K562 (cell line): ENCODE data around the gene SEC31A. TPM values are rescaled to one million over a fixed set of nuclear protein-coding genes. Genes with fewer than 3 reads are reported as not detected.
A peak's percentile ranks its signal among the peaks of the same experiment; 100 is the strongest.

ENCODE experiments used
- ATAC-seq: fragments of 200-7000 bp; cut with Tn5 transposase; 3 replicates; pipeline ENCODE4 v1.9.1; 2020; ENCODE audit warnings: moderate library complexity
- BruUV-seq: library from RNA; stranded (reverse); fragments of 400-500 nt; replicated peaks from 2 replicates; lab custom pipeline; 2021; lab: Mats Ljungman, UMichigan
- CTCF ChIA-PET: fragments of 300-600 bp; formaldehyde crosslinking; extraction: SDS; loops from one replicate; lab custom pipeline; 2021; ENCODE audit warnings: low intra/inter-chr PET ratio; lab: Yijun Ruan, JAX
- POLR2A ChIA-PET: fragments of 300-600, 350-650 bp; sonication (Branson Sonifier 250); formaldehyde crosslinking; extraction: SDS; loops from one replicate; lab custom pipeline; 2021; ENCODE audit warnings: antibody characterized with exemption, inconsistent platforms; lab: Yijun Ruan, JAX
- DNase-seq, 4 experiments: peaks; one replicate each; pipeline versions ENCODE4 v3.0.0 to v3.0.0-alpha.2; 2011 to 2018; ENCODE audit warnings: low spot score in 3 of 4, mixed read lengths in 3 of 4; ENCODE audit errors: extremely low read depth in 1 of 4
- FAIRE-seq: peaks from 2 replicates; lab custom pipeline; 2011; peaks lifted over from hg19 to GRCh38; lab: Jason Lieb, UNC
- H2AFZ ChIP-seq: 2 replicates; pipeline ENCODE4 v1.6.0; 2011; ENCODE audit warnings: low read depth, low read length, control low read depth, inconsistent platforms
- H3K27ac ChIP-seq: fragments of 200-600 bp; 3 replicates; pipeline ENCODE4 v1.8.0; 2011; ENCODE audit warnings: low read depth, mild to moderate bottlenecking, control low read depth, inconsistent platforms, low read length, moderate library complexity, mixed read lengths; ENCODE audit errors: extremely low read depth
- H3K27me3 ChIP-seq, 2 experiments: fragments of 300-600 bp in 1 of 2; 2 replicates in 1 of 2; 3 replicates in 1 of 2; pipeline versions ENCODE4 v1.6.0 to v1.8.0; 2011; ENCODE audit warnings: inconsistent platforms in 2 of 2, low read length in 2 of 2, mild to moderate bottlenecking in 1 of 2, mixed read lengths in 1 of 2, moderate library complexity in 1 of 2; ENCODE audit not compliant: control insufficient read depth in 2 of 2, insufficient read depth in 2 of 2
- H3K36me3 ChIP-seq: fragments of 300-600 bp; 3 replicates; pipeline ENCODE4 v1.8.0; 2011; ENCODE audit warnings: mild to moderate bottlenecking, low read length, inconsistent platforms; ENCODE audit not compliant: control insufficient read depth, insufficient read depth
- H3K4me1 ChIP-seq, 2 experiments: fragments of 200-600 bp in 1 of 2; replicated peaks in 1 of 2; 2 replicates in 1 of 2; 3 replicates in 1 of 2; pipeline versions ENCODE4 v1.5.1 to v1.8.0; 2011; ENCODE audit warnings: inconsistent platforms in 2 of 2, low read length in 2 of 2, mild to moderate bottlenecking in 1 of 2, mixed read lengths in 1 of 2, moderate library complexity in 1 of 2; ENCODE audit not compliant: control insufficient read depth in 2 of 2, insufficient read depth in 2 of 2
- H3K4me2 ChIP-seq: 2 replicates; pipeline ENCODE4 v1.6.1; 2011; ENCODE audit warnings: low read length, control low read depth, inconsistent platforms, mixed read lengths; ENCODE audit not compliant: insufficient read depth
- H3K4me3 ChIP-seq: fragments of 200-600 bp; sonication (generic), shearing (Covaris generic); 2 replicates; pipeline ENCODE4 v1.5.1; 2016; ENCODE audit warnings: control low read depth, inconsistent platforms
- H3K79me2 ChIP-seq: fragments of 200-600 bp; 3 replicates; pipeline ENCODE4 v1.8.0; 2011; ENCODE audit warnings: low read length, inconsistent platforms; ENCODE audit not compliant: control insufficient read depth, insufficient read depth
- H3K9ac ChIP-seq, 2 experiments: 2 replicates each; pipeline versions ENCODE4 v1.6.0 to v1.6.1; 2011; ENCODE audit warnings: low read depth in 2 of 2, low read length in 2 of 2, control low read depth in 1 of 2, inconsistent platforms in 1 of 2, mild to moderate bottlenecking in 1 of 2, mixed read lengths in 1 of 2; ENCODE audit not compliant: insufficient read depth in 1 of 2
- H3K9me1 ChIP-seq: one replicate; pipeline ENCODE4 v1.6.0; 2011; ENCODE audit warnings: inconsistent platforms, mild to moderate bottlenecking, low read length, moderate library complexity; ENCODE audit not compliant: control insufficient read depth, insufficient read depth
- H3K9me3 ChIP-seq: replicated peaks from 2 replicates; pipeline ENCODE4 v1.5.1; 2011; ENCODE audit warnings: low read depth, low read length, inconsistent platforms; ENCODE audit not compliant: control insufficient read depth, insufficient read depth
- H4K20me1 ChIP-seq: replicated peaks from 2 replicates; pipeline ENCODE4 v1.6.1; 2011; ENCODE audit warnings: low read length, inconsistent platforms, mixed read lengths; ENCODE audit not compliant: control insufficient read depth, insufficient read depth
- ARID1B ChIP-seq: fragments of 450-650 bp; IDR thresholded peaks from 2 replicates; pipeline ENCODE4 v1.6.1; 2016; ENCODE audit warnings: antibody characterized with exemption, mild to moderate bottlenecking, inconsistent platforms
- E2F4 ChIP-seq: sonication (generic); formaldehyde crosslinking; IDR thresholded peaks from 2 replicates; pipeline ENCODE4 v1.8.0; 2022; ENCODE audit warnings: mild to moderate bottlenecking, low read depth, missing genetic modification reagents
- HDGF ChIP-seq: fragments of 450-650 bp; IDR thresholded peaks from 2 replicates; pipeline ENCODE4 v1.6.1; 2016
- MAFG ChIP-seq: fragments of 450-650 bp; conservative IDR thresholded peaks from 2 replicates; pipeline ENCODE4 v1.6.1; 2016; ENCODE audit warnings: missing genetic modification characterization, missing compliant biosample characterization
- MLLT1 ChIP-seq, 2 experiments: fragments of 450-650 bp; IDR thresholded peaks; 2 replicates each; pipeline ENCODE4 v1.6.1; 2016
- MTA3 ChIP-seq: fragments of 450-650 bp; formaldehyde crosslinking; IDR thresholded peaks from 2 replicates; pipeline ENCODE4 v1.6.1; 2017; ENCODE audit warnings: mild to moderate bottlenecking, borderline replicate concordance
- MXI1 ChIP-seq: IDR thresholded peaks from 2 replicates; pipeline ENCODE4 v1.6.1; 2011; ENCODE audit warnings: low read depth, mild to moderate bottlenecking, improper control_type of control experiment, low read length
- PCBP1 ChIP-seq: fragments of 200-400 bp; formaldehyde crosslinking; IDR thresholded peaks from 2 replicates; pipeline ENCODE4 v1.6.1; 2018; ENCODE audit warnings: mild to moderate bottlenecking, low read depth, low read length; ENCODE audit not compliant: poor library complexity, severe bottlenecking
- SMAD3 ChIP-seq: fragments of 450-650 bp; formaldehyde crosslinking; conservative IDR thresholded peaks from 2 replicates; pipeline ENCODE4 v1.4.0; 2020; ENCODE audit warnings: mild to moderate bottlenecking
- TEAD4 ChIP-seq, 2 experiments: sonication (generic) in 1 of 2; formaldehyde crosslinking in 1 of 2; IDR thresholded peaks; 2 replicates each; pipeline versions ENCODE4 v1.6.1 to v1.8.0; 2012 to 2022; ENCODE audit warnings: borderline replicate concordance in 1 of 2, inconsistent platforms in 1 of 2, low read length in 1 of 2, mild to moderate bottlenecking in 1 of 2, missing genetic modification reagents in 1 of 2
- THRB ChIP-seq: fragments of 450-650 bp; formaldehyde crosslinking; conservative IDR thresholded peaks from 2 replicates; pipeline ENCODE4 v1.4.0; 2022; ENCODE audit warnings: mild to moderate bottlenecking, missing genetic modification characterization
- XRCC4 ChIP-seq: IDR thresholded peaks from one replicate; pipeline ENCODE4 v1.6.1; 2011; ENCODE audit not compliant: insufficient read depth, insufficient read length; ENCODE audit errors: extremely low read depth
- ZC3H4 ChIP-seq: sonication (generic); formaldehyde crosslinking; IDR thresholded peaks from 2 replicates; pipeline ENCODE4 v1.9.0; 2021; ENCODE audit warnings: missing genetic modification reagents, borderline replicate concordance
- ZEB2 ChIP-seq: fragments of 450-650 bp; IDR thresholded peaks from 2 replicates; pipeline ENCODE4 v1.6.1; 2016
- ZFP91 ChIP-seq: sonication (generic); formaldehyde crosslinking; IDR thresholded peaks from 2 replicates; pipeline ENCODE4 v1.8.0; 2022; ENCODE audit warnings: mild to moderate bottlenecking, missing genetic modification reagents
- ZNF124 ChIP-seq: sonication (generic); formaldehyde crosslinking; IDR thresholded peaks from 2 replicates; pipeline ENCODE4 v1.8.1; 2022; ENCODE audit warnings: missing genetic modification reagents
- WGBS: fragments of 100-300 bp; shearing (Covaris generic); methylation state at CpG from one replicate; pipeline ENCODE4 v1.1.6; 2016; ENCODE audit warnings: low coverage, mixed read lengths; ENCODE audit not compliant: insufficient coverage; ENCODE audit errors: missing lambda C conversion rate; 5-methylcytosine and 5-hydroxymethylcytosine counted together
- in situ Hi-C: fragments of 300-500 bp; cut with MboI; formaldehyde crosslinking; loops from 4 replicates; pipeline ENCODE4 v1.15.0; 2018; ENCODE audit warnings: inconsistent platforms, mixed read lengths
- intact Hi-C: fragments of 100-400 bp; cut with micrococcal nuclease; formaldehyde crosslinking; loops from 2 replicates; pipeline ENCODE4 v1.14.2; 2022
- polyA plus RNA-seq, 8 experiments: library from polyadenylated mRNA; depleted of rRNA in 4 of 8; stranded (reverse) in 5 of 8; unstranded in 3 of 8; fragments of >200 nt; fragmentation: Nextera tagmentation in 2 of 8; fragmentation: Illumina TruSeq in 1 of 8; extraction: Ambion mirVana in 2 of 8; extraction: Trizol in 1 of 8; gene quantifications; 2 replicates each; pipeline versions ENCODE4 v1.2.1 to v1.2.3, GENCODE V29; 2011 to 2014; ENCODE audit warnings: inconsistent platforms in 1 of 8, missing spikeins in 1 of 8
- total RNA-seq, 7 experiments: library from RNA; depleted of rRNA in 6 of 7; stranded (reverse); fragments of >200 nt in 6 of 7; fragmentation: Illumina TruSeq in 2 of 7; extraction: Trizol in 2 of 7; gene quantifications; 2 replicates each; pipeline versions ENCODE4 v1.2.1 to v1.2.3, GENCODE V29; 2011 to 2021; ENCODE audit warnings: low replicate concordance in 1 of 7

SEC31A gene
- total and polyA plus RNA-seq, 9 of the 15 experiments (the other 6 are each of a cell fraction or from before 2014, with no cell fraction given), result 78.9 to 241 (median 173) TPM

GRCh38 chr4:82901183-82901718 lies 10.3 kb upstream of the SEC31A start:
- Histone ChIP-seq H3K36me3 (peaks cover 29% of the 10 kb centered on the region), H3K27ac (peak overlapping the region; percentile 100), H3K9me3 (no peaks in the 10 kb centered on the region), H3K9ac (peak overlapping the region; percentile 86 to 99), H2AFZ (peak overlapping the region; percentile 92), H3K4me1 (peaks cover 5 to 14% of the 10 kb centered on the region in 2 experiments; a peak in 4 of 5 replicates), H3K9me1 (no peaks in the 10 kb centered on the region), H3K79me2 (peaks cover 64% of the 10 kb centered on the region), H3K4me2 (peak overlapping the region; percentile 100), H3K4me3 (peak overlapping the region; percentile 75), H3K27me3 (no peaks in the 10 kb centered on the region), H4K20me1 (peaks cover 7% of the 10 kb centered on the region; the same call in 1 of the 2 replicates)
- DNase-seq, result peak in 1 of 4 experiments; percentile 17
- no peak for ATAC-seq
- TSS peak; percentile 74 for BruUV-seq
- in situ Hi-C loops, result no loop called here
- ChIA-PET POLR2A (interaction anchor here (0.6 to 3.1 kb wide), 20 partner anchors 7 to 159 kb away, joined by 3 to 39 read pairs (median 4); partner anchors contain the start of genes LIN54 and SEC31A), CTCF (no interaction called here)
- intact Hi-C loops, result loop anchor here (2.0 to 5.0 kb wide), 4 partner anchors 112 to 529 kb away; partner anchors contain the start of genes COPS4, COQ2 and HNRNPD
- FAIRE-seq, result no peak
- 0% methylated on average over 8 of the region's 8 CpGs for WGBS
- TF ChIP-seq TEAD4 (IDR thresholded peaks at IDR 0.05; ENCODE audit: low read length), result peak; percentile 18; the same call in 1 of the 2 replicates
- no peak for TF ChIP-seq TEAD4 (CRISPR knock-in tag; IDR thresholded peaks at IDR 0.05; ENCODE audit: borderline replicate concordance)
- 0 out of 2 replicates have a peak, but pooled peaks have one; percentile 1 for TF ChIP-seq ZEB2
- TF ChIP-seq ZNF124, result no peak
- no peak for TF ChIP-seq MTA3
- TF ChIP-seq MXI1, result no peak
- TF ChIP-seq PCBP1, result no peak
- no peak for TF ChIP-seq XRCC4
- TF ChIP-seq ZC3H4 (CRISPR knock-in tag), result peak; percentile 81; the same call in 1 of the 2 replicates
- 0 out of 2 replicates have a peak, but pooled peaks have one; percentile 20 for TF ChIP-seq SMAD3 (CRISPR knock-in tag)
- TF ChIP-seq HDGF, result 0 out of 2 replicates have a peak, but pooled peaks have one; percentile 45
- peak; percentile 12; the same call in 1 of the 2 replicates for TF ChIP-seq ZFP91 (CRISPR knock-in tag)
- TF ChIP-seq MLLT1 (IDR thresholded peaks at IDR 0.05), result peak; percentile 79 to 86
- peak; percentile 36; the same call in 1 of the 2 replicates for TF ChIP-seq ARID1B
- peak; percentile 34; the same call in 1 of the 2 replicates for TF ChIP-seq THRB (CRISPR knock-in tag)
- TF ChIP-seq MAFG, result 0 out of 2 replicates have a peak, but pooled peaks have one; percentile 23
- TF ChIP-seq E2F4, result 0 out of 2 replicates have a peak, but pooled peaks have one; percentile 15
